Measurements from ENCODE around the gene ARHGEF11.

ARHGEF11 gene

GRCh38 chr1:156947818-156948525 is 97.6 kb downstream of the ARHGEF11 start:
- DNase-seq, result peak; percentile 45

GRCh38 chr1:156947127-156947526 is 98.4 kb downstream of the ARHGEF11 start:
- DNase-seq, result no peak

- DNase-seq, result no peak
Observed at GRCh38 chr1:156945881-156946661, 99.5 kb downstream of the ARHGEF11 start.

- DNase-seq, result no peak
Observed at GRCh38 chr1:156944848-156945247, 100.7 kb downstream of the ARHGEF11 start.

GRCh38 chr1:156944268-156944667 is 101.3 kb downstream of the ARHGEF11 start:
- DNase-seq, result no peak

- DNase-seq, result no peak
Observed at GRCh38 chr1:156943756-156944155, 101.8 kb downstream of the ARHGEF11 start.

- DNase-seq, result no peak
Observed at GRCh38 chr1:156942576-156942975, 103.0 kb downstream of the ARHGEF11 start.

GRCh38 chr1:156942176-156942575 is 103.4 kb downstream of the ARHGEF11 start:
- no peak for DNase-seq

GRCh38 chr1:156941675-156942074 is 103.9 kb downstream of the ARHGEF11 start:
- DNase-seq, result no peak

GRCh38 chr1:156939786-156940334 is 105.7 kb downstream of the ARHGEF11 start:
- no peak for DNase-seq

- no peak for DNase-seq
Observed at GRCh38 chr1:156938813-156939212, 106.7 kb downstream of the ARHGEF11 start.

GRCh38 chr1:156937883-156938282 is 107.7 kb downstream of the ARHGEF11 start:
- DNase-seq, result no peak

GRCh38 chr1:156936721-156937220 is 108.8 kb downstream of the ARHGEF11 start:
- DNase-seq, result no peak

GRCh38 chr1:156936191-156936590 is 109.4 kb downstream of the ARHGEF11 start:
- no peak for DNase-seq

- no peak for DNase-seq
Observed at GRCh38 chr1:156935505-156936128, 109.9 kb downstream of the ARHGEF11 start.

GRCh38 chr1:156933136-156933535 is 112.4 kb downstream of the ARHGEF11 start:
- DNase-seq, result no peak

- no peak for DNase-seq
Observed at GRCh38 chr1:156931974-156932710, 113.4 kb downstream of the ARHGEF11 start.

- DNase-seq, result no peak
Observed at GRCh38 chr1:156931211-156931952, 114.2 kb downstream of the ARHGEF11 start.

GRCh38 chr1:156930483-156930882 is 115.1 kb downstream of the ARHGEF11 start:
- no peak for DNase-seq

- no peak for DNase-seq
Observed at GRCh38 chr1:156929596-156930238, 115.8 kb downstream of the ARHGEF11 start.

- no peak for DNase-seq
Observed at GRCh38 chr1:156928043-156928602, 117.4 kb downstream of the ARHGEF11 start.
